Neuron (in vitro differentiated cells): ENCODE results near the gene ERBB4.
"Not testable (repeated sequence)": the region's sequence is repeated elsewhere in the genome, so short reads cannot be mapped to it uniquely, and the experiment has no call there.

Source experiments
- H2AFZ ChIP-seq: one replicate; pipeline ENCODE4 v1.6.1; 2013; ENCODE audit warnings: low read depth, mild to moderate bottlenecking, inconsistent platforms, low read length, moderate library complexity
- H3K27me3 ChIP-seq: one replicate; pipeline ENCODE4 v1.6.1; 2013; ENCODE audit warnings: low read length; ENCODE audit not compliant: insufficient read depth
- H3K36me3 ChIP-seq: one replicate; pipeline ENCODE4 v1.6.1; 2013; ENCODE audit warnings: low read length; ENCODE audit not compliant: insufficient read depth
- H3K4me1 ChIP-seq: one replicate; pipeline ENCODE4 v1.6.1; 2013; ENCODE audit warnings: low read length; ENCODE audit not compliant: insufficient read depth
- H3K4me3 ChIP-seq: 2 replicates; pipeline ENCODE4 v1.5.1; 2013; ENCODE audit warnings: mild to moderate bottlenecking, low read length, moderate library complexity
- H3K9me3 ChIP-seq: one replicate; pipeline ENCODE4 v1.6.1; 2013; ENCODE audit warnings: low read length

The ERBB4 gene

DNA sequence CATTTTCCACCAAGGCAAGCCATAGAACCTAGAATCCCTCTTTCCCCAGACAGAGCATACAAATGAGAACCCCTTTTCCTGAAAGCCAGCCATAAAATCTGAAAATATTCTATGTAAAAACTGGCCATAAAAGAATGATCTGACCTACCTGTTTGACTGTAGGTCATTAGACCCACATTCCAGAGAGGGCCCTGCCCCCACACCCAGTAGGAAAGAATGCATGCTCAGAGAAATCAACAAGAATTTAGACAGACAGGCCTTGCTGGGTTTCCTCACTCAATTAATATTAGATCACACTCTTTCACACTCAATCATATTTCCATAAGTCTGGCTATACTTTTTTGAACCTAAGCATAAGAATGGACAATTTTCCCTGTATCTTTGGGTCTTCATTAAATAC is 929.5 kb downstream of the ERBB4 start:
- Histone ChIP-seq H3K27me3 (no peaks in the 10 kb centered on the region), H2AFZ (no peak overlapping the region), H3K4me1 (no peaks in the 10 kb centered on the region), H3K36me3 (peaks cover 7% of the 10 kb centered on the region), H3K4me3 (no peak overlapping the region), H3K9me3 (no peaks in the 10 kb centered on the region)

DNA sequence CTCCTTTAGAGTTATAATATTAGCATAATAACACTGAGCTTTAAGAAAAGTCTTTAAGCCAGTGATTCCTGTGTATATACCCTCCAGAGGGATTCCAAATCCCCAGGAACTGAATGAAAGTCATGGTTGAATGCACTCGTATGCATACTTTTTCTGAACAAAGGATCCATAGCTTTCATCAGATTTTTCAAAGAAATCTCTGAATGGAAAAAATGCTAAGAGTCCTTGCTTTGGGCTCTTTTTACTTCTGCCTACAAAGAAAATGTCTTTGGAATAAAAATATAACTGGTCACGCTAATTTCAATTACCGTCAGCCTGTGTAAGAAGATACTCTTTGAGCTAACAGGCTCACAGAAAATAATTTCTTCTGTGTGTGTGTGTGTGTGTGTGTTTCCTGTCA is 939.5 kb downstream of the ERBB4 start:
- no peaks in the 10 kb centered on the region for H3K27me3 ChIP-seq

DNA sequence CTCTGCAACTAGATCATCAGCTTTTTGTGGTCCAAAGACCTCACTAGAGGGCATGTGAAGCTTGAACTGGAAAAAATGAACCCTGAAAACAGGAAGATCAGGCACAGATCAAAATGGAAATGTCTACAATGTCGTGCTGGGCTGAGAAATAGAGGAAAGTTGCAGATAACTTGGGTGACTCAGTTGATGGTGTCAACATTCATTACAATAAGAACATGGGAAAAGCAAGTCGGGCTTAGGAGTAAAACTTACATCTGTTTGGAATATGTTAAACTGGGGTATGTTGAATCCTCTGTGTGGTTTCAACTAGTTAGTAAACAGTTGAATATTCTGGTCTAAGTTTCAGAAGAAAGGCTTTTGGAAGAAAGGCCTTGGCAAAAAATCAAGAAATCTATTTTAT is 940.4 kb downstream of the ERBB4 start:
- Histone ChIP-seq H3K9me3 (peaks cover 5% of the 10 kb centered on the region), H3K27me3 (no peaks in the 10 kb centered on the region), H3K36me3 (peaks cover 4% of the 10 kb centered on the region), H2AFZ (no peak overlapping the region), H3K4me3 (no peak overlapping the region), H3K4me1 (peaks cover 24% of the 10 kb centered on the region)

More for the DNA sequence above, 939.5 kb downstream of the ERBB4 start:
- Histone ChIP-seq H3K4me3 (no peak overlapping the region), H2AFZ (no peak overlapping the region), H3K4me1 (peaks cover 24% of the 10 kb centered on the region), H3K36me3 (peaks cover 4% of the 10 kb centered on the region), H3K9me3 (peaks cover 5% of the 10 kb centered on the region)

- H3K36me3 ChIP-seq, H2AFZ ChIP-seq, H3K27me3 ChIP-seq, H3K9me3 ChIP-seq, H3K4me1 ChIP-seq, H3K4me3 ChIP-seq: not testable (repeated sequence)
Measured at GRCh38 chr2:211592006-211592405, 946.6 kb downstream of the ERBB4 start.

DNA sequence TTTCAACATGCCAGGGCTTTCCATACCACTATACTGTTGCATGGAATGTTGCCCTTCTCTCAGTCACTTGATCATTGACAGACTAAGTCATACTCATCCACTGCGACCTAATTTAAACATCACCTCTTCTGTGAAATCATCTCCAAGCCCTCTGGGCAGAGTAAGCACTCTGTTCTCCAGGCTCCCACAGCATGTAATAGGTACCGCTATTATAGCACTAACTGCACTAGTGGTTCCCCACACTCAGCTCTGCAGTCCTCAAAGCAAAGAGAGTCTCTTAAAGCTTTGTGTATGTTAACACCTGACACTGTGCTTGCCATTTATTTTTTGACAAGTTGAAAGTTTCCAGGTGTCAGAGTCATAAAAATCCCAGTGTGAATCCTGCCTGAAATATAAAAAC is 947.2 kb downstream of the ERBB4 start:
- Histone ChIP-seq H2AFZ (no peak overlapping the region), H3K4me1 (no peaks in the 10 kb centered on the region), H3K27me3 (no peaks in the 10 kb centered on the region), H3K9me3 (peaks cover 2% of the 10 kb centered on the region), H3K4me3 (no peak overlapping the region), H3K36me3 (peaks cover 4% of the 10 kb centered on the region)

GRCh38 chr2:211568439-211568838 is 970.2 kb downstream of the ERBB4 start:
- Histone ChIP-seq H2AFZ (no peak overlapping the region), H3K9me3 (peaks cover 7% of the 10 kb centered on the region), H3K36me3 (peaks cover 2% of the 10 kb centered on the region), H3K27me3 (no peaks in the 10 kb centered on the region), H3K4me1 (no peaks in the 10 kb centered on the region), H3K4me3 (no peak overlapping the region)

- H3K4me3 ChIP-seq = no peak overlapping the region
- H3K36me3 ChIP-seq = peaks cover 4% of the 10 kb centered on the region
- H2AFZ ChIP-seq = no peak overlapping the region
- H3K27me3 ChIP-seq = no peaks in the 10 kb centered on the region
- H3K4me1 ChIP-seq = no peaks in the 10 kb centered on the region
- H3K9me3 ChIP-seq = peaks cover 3% of the 10 kb centered on the region
Measured at GRCh38 chr2:211564441-211564840, 974.2 kb downstream of the ERBB4 start.

GRCh38 chr2:211545582-211545981 is 993.0 kb downstream of the ERBB4 start:
- Histone ChIP-seq H3K27me3 (no peaks in the 10 kb centered on the region), H3K36me3 (no peaks in the 10 kb centered on the region), H3K9me3 (no peaks in the 10 kb centered on the region), H3K4me1 (peaks cover 20% of the 10 kb centered on the region), H3K4me3 (no peak overlapping the region), H2AFZ (no peak overlapping the region)

GRCh38 chr2:211534632-211535031 is 1004.0 kb downstream of the ERBB4 start:
- Histone ChIP-seq H3K4me1 (peaks cover 10% of the 10 kb centered on the region), H3K36me3 (no peaks in the 10 kb centered on the region), H3K4me3 (no peak overlapping the region), H2AFZ (peak overlapping the region; percentile 12), H3K9me3 (no peaks in the 10 kb centered on the region), H3K27me3 (no peaks in the 10 kb centered on the region)

GRCh38 chr2:211524248-211524647 is 1014.4 kb downstream of the ERBB4 start:
- H2AFZ ChIP-seq, H3K4me1 ChIP-seq, H3K4me3 ChIP-seq, H3K36me3 ChIP-seq, H3K27me3 ChIP-seq, H3K9me3 ChIP-seq: not testable (repeated sequence)

DNA sequence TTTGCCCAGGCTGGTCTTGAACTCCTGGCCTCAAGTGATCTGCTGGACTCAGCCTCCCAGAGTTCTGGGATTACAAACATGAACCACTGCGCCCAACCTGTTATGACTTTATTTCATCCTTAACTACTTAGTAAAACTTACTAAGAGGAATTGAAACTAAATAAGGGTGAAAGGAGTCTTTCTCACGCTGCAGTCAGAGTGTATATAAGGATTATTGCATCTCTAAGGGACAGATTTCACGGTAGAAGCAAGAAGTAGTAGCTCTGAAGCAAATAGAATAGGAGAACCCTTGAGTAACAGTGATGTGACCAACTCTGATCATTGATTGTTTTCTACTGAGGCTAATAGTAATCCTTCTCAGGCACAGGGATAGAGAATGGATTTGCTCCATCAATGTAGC is 1022.1 kb downstream of the ERBB4 start:
- Histone ChIP-seq H3K36me3 (no peaks in the 10 kb centered on the region), H3K27me3 (no peaks in the 10 kb centered on the region), H3K4me1 (peaks cover 34% of the 10 kb centered on the region), H3K9me3 (no peaks in the 10 kb centered on the region), H2AFZ (no peak overlapping the region), H3K4me3 (no peak overlapping the region)

DNA sequence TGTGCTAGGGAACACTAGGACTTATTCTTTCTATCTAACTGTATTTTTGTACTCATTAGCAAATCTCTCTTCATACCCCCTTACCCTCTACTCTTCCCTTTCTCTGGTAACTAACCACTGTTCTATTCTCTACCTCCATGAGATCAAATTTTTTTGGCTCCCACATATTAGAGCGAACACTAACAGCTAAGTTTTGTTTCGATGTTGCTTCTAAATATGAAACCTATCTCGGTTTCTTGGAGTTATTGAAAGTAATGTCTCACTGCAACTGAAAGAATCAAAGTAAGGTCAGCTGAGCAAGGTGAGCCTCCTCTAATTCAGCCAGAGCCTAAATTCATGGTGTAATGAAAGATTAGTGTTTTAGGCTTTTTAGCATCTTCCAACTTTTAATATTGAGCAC is 1024.6 kb downstream of the ERBB4 start:
- Histone ChIP-seq H3K4me1 (peaks cover 47% of the 10 kb centered on the region), H3K36me3 (no peaks in the 10 kb centered on the region), H3K4me3 (no peak overlapping the region), H2AFZ (no peak overlapping the region), H3K9me3 (no peaks in the 10 kb centered on the region), H3K27me3 (no peaks in the 10 kb centered on the region)

- Histone ChIP-seq H3K9me3 (no peaks in the 10 kb centered on the region), H2AFZ (no peak overlapping the region), H3K36me3 (no peaks in the 10 kb centered on the region), H3K4me1 (peaks cover 47% of the 10 kb centered on the region), H3K4me3 (peak overlapping the region; percentile 29), H3K27me3 (no peaks in the 10 kb centered on the region)
Measured at GRCh38 chr2:211513446-211513845, 1025.2 kb downstream of the ERBB4 start.

DNA sequence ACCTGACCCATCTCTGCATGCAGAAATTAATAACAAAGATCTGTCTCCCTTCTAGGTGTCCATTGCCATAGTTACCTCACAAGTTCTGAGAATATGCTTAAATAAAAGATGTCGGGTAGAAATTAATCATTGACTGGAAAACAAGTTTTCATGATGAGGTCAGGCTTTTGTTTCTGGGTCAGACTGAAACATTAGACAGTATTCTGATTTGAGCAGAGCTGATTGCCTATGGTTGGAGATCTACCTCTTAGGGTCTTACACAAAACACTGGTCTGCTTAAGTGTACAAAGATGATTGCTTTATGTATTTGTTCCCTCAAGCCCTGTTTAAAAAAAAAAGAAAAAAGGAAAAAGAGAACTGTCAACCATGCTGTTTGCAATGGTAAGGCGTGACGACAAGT is 1025.8 kb downstream of the ERBB4 start:
- no peaks in the 10 kb centered on the region for H3K9me3 ChIP-seq
- peak overlapping the region; percentile 14 for H3K4me3 ChIP-seq
- peaks cover 47% of the 10 kb centered on the region for H3K4me1 ChIP-seq
- no peak overlapping the region for H2AFZ ChIP-seq
- H3K36me3 ChIP-seq = no peaks in the 10 kb centered on the region
- H3K27me3 ChIP-seq = no peaks in the 10 kb centered on the region
